SKM-1 (cell line): ENCODE measurements around the gene AFF4.
"Not testable (repeated sequence)": the region's sequence is repeated elsewhere in the genome, so short reads cannot be mapped to it uniquely, and the experiment has no call there.

Experiments used
- DNase-seq: peaks from one replicate; lab custom pipeline; 2025; ENCODE audit not compliant: unreplicated experiment; lab: John Stamatoyannopoulos, UW

AFF4 gene

GRCh38 chr5:132860742-132861141, 102.7 kb downstream of the AFF4 start:
- no peak for DNase-seq

GRCh38 chr5:132859889-132860437, 103.5 kb downstream of the AFF4 start:
- no peak for DNase-seq

GRCh38 chr5:132856011-132856410, 107.4 kb downstream of the AFF4 start:
- no peak for DNase-seq

- not testable (repeated sequence) for DNase-seq
Measured at GRCh38 chr5:132854992-132855391, 108.4 kb downstream of the AFF4 start.

GRCh38 chr5:132854301-132854700, 109.1 kb downstream of the AFF4 start:
- no peak for DNase-seq

GRCh38 chr5:132853790-132854189, 109.6 kb downstream of the AFF4 start:
- DNase-seq, result no peak

GRCh38 chr5:132853323-132853722, 110.1 kb downstream of the AFF4 start:
- DNase-seq, result no peak

GRCh38 chr5:132850066-132850465, 113.4 kb downstream of the AFF4 start:
- no peak for DNase-seq

GRCh38 chr5:132849347-132849746, 114.1 kb downstream of the AFF4 start:
- no peak for DNase-seq

- DNase-seq, result no peak
Measured at GRCh38 chr5:132848270-132848669, 115.2 kb downstream of the AFF4 start.

- DNase-seq, result no peak
Measured at GRCh38 chr5:132841305-132841704, 122.1 kb downstream of the AFF4 start.

GRCh38 chr5:132840896-132841295, 122.5 kb downstream of the AFF4 start:
- no peak for DNase-seq

- DNase-seq, result no peak
Measured at GRCh38 chr5:132840313-132840712, 123.1 kb downstream of the AFF4 start.

- no peak for DNase-seq
Measured at GRCh38 chr5:132839426-132840301, 123.8 kb downstream of the AFF4 start.

- no peak for DNase-seq
Measured at GRCh38 chr5:132838516-132839282, 124.7 kb downstream of the AFF4 start.

- no peak for DNase-seq
Measured at GRCh38 chr5:132837868-132838267, 125.6 kb downstream of the AFF4 start.

GRCh38 chr5:132836852-132837251, 126.6 kb downstream of the AFF4 start:
- DNase-seq, result no peak

- no peak for DNase-seq
Measured at GRCh38 chr5:132834057-132834456, 129.4 kb downstream of the AFF4 start.

GRCh38 chr5:132832612-132833011, 130.8 kb downstream of the AFF4 start:
- no peak for DNase-seq

- DNase-seq, result no peak
Measured at GRCh38 chr5:132831095-132831860, 132.2 kb downstream of the AFF4 start.

- DNase-seq, result no peak
Measured at GRCh38 chr5:132830436-132831094, 132.9 kb downstream of the AFF4 start, which contains the start of gene SHROOM1. SHROOM1 (minus strand) TSS chr5:132830647; CDS start chr5:132826140, 4,507 bp downstream.
